NCI-H1694 (cell line): ENCODE results near the gene SPECC1.
"Not testable (repeated sequence)": the region's sequence is repeated elsewhere in the genome, so short reads cannot be mapped to it uniquely, and the experiment has no call there.

ENCODE experiments used
- DNase-seq: peaks from one replicate; lab custom pipeline; 2025; lab: John Stamatoyannopoulos, UW

SPECC1 gene

DNA sequence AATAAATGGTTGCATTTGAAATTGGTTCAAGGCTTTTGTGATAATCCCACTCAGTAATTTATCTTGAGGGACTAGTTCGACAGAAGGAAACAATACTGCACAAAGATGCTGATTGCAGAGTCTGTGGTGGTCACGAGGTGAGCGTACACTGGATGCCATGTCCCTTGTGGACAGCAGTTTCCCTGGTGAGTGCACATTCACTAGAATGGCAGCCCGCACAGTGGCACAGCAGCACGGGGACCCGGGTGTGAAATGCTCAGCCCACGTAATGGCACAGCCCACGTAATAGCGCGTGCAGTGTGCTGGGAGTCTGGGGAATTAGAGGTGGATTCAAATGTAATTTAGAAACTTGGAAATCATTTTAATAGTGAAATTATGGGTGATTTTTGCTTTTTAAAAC, 304.1 kb downstream of the SPECC1 start:
- DNase-seq = no peak

GRCh38 chr17:20313891-20314290, 304.7 kb downstream of the SPECC1 start:
- DNase-seq = no peak

DNA sequence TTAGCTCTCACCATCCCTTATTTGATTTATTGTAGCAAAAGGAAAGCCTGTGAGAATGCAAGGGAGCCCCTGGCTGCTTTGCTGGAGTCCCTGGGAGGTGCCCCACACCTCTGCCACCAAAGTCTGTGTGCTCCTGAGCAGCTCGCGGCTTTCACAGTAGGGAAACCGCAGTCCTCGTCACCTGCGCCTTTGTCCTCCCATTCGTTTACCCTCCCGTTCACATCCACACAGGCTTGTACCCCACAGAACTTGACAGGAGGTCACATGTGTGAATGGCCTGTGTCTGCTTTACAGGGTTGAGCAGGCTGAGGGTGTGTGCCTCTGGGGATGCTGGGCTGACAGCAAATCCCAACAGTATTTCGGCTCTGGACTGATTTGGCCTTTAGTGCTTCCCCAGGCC, 305.7 kb downstream of the SPECC1 start:
- no peak for DNase-seq

DNA sequence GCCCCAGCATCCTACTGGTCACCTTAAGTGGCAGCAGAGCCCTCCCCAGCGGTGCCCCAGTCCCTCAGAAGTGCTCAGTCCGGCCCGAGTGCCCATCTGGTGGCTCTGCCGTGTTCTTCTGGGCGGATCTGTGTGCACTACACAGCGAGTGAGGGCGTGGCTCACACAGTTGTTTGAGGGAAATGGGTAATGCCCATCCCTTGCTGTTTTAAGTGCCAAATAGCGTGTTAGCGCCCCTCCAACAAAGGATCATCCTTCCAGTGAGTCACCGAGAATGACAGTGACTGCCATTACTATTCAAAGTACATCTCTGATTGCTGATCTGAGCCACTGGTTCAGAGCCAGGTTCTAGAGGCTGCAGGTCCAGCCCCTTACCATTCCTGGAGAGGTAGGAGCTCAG, 306.2 kb downstream of the SPECC1 start:
- DNase-seq = no peak

DNA sequence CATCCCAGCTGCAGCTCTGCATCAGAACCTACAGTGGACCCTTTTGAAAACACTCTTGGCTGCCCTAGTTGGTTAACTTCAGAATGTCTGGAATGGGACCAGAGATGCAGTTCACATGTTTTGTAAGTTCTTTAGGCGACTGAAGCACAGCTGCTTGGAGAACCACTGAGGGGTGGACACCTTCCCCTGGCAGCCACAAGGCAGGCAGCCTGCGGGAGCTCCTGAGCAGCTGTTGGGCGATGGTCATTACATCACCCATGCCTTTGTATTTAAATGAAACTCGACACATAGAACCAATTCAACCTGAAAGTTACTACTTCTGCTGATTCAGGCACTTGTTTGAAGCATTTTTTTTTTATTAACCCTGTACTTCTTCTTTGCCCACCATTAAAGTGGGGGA, 306.7 kb downstream of the SPECC1 start:
- DNase-seq = no peak

GRCh38 chr17:20320535-20321229, 311.5 kb downstream of the SPECC1 start:
- peak; percentile 36 for DNase-seq

DNA sequence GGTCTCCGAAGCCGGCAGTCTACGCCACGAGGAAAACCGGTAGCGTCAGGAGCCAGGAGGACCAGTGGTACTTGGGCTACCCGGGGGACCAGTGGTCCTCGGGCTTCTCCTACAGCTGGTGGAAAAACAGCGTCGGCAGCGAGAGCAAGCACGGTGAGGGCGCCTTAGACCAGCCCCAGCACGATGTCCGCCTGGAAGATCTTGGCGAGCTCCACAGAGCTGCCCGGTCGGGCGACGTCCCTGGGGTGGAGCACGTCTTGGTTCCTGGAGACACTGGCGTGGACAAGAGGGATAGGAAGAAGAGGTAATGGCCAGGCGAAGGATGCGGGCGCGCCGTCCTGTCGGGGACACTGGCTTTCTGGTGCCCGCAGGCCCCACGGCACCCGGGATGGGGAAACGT, 312.2 kb downstream of the SPECC1 start:
- not testable (repeated sequence) for DNase-seq

GRCh38 chr17:20327739-20328138, 318.6 kb downstream of the SPECC1 start:
- not testable (repeated sequence) for DNase-seq

GRCh38 chr17:20351405-20351804, 342.2 kb downstream of the SPECC1 start:
- not testable (repeated sequence) for DNase-seq

DNA sequence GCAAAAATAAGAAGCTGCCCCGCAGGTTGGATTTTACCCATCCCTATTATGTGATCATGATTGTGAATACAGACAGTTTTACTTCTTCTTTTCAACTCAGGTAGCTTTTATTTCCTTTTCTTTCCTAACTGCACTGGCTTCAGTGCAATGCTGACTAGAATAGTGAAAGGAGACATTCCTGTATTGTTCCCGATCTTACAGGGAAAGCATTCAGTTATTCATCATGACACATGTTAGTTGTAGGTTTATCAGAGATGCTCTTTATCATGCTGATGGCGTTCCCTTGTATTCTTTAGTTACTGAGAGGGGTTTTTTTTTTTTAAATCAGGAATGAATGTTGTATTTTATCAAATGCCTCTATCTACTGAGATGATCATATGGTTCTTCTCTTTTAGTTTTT, 343.4 kb downstream of the SPECC1 start:
- not testable (repeated sequence) for DNase-seq

DNA sequence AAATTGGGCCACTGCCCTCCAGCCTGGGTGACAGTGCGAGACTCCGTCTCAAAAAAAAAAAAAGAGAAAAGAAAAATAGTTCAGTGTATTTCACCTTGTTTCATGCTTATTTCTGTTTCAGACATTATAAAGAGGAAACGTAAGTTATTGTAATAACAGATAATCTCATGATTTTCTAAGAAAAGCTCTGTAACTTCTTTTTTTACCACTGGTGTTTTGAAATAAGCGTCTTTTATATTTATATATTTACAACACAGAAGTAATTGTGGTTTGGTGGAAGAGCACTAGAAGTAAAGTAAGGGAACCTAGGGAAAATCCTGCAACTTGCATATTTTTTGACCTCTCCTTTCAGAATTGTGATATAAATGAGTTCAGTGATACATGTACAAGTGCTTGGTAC, 354.7 kb downstream of the SPECC1 start:
- DNase-seq = not testable (repeated sequence)
